ENCODE data around the gene LAMA2. TPM values are rescaled to one million over a fixed set of nuclear protein-coding genes. Genes with fewer than 3 reads are reported as not detected.
A peak's percentile ranks its signal among the peaks of the same experiment; 100 is the strongest.
"Not testable (repeated sequence)": the region's sequence is repeated elsewhere in the genome, so short reads cannot be mapped to it uniquely, and the experiment has no call there.

The LAMA2 gene
- total RNA-seq, 1 experiment from 2014 or later = 17.6 TPM

GRCh38 chr6:129162605-129163004 is 279.7 kb downstream of the LAMA2 start:
- no peak overlapping the region for H3K27ac ChIP-seq
- H3K4me1 ChIP-seq = no peaks in the 10 kb centered on the region
- no peaks in the 10 kb centered on the region for H3K9me3 ChIP-seq (replicated peaks)
- no peak overlapping the region for H3K4me3 ChIP-seq
- H3K27me3 ChIP-seq = no peaks in the 10 kb centered on the region
- DNase-seq = no peak
- H3K36me3 ChIP-seq = no peaks in the 10 kb centered on the region

DNA sequence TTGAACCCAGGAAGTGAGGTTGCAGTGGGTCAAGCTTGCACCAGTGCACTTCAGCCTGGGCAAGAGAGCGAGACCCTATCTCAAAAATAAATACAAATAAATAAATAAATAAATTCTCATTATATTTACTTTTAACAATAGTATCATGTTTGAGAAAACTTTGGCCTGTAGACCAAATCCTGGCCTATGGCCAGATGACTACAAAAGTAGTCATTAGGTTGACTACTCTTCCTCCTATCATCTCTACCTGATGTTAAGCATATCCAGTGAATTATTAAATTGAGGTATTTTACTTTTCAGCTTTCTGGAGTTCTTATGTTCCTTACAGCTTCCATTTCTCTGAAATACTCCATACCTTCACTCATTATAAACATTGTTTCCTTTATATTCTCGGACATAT is 280.6 kb downstream of the LAMA2 start:
- no peak for DNase-seq
- H3K4me3 ChIP-seq = no peak overlapping the region
- H3K4me1 ChIP-seq = no peaks in the 10 kb centered on the region
- H3K9me3 ChIP-seq (replicated peaks) = no peaks in the 10 kb centered on the region
- H3K27ac ChIP-seq = no peak overlapping the region
- no peaks in the 10 kb centered on the region for H3K36me3 ChIP-seq
- H3K27me3 ChIP-seq = no peaks in the 10 kb centered on the region

DNA sequence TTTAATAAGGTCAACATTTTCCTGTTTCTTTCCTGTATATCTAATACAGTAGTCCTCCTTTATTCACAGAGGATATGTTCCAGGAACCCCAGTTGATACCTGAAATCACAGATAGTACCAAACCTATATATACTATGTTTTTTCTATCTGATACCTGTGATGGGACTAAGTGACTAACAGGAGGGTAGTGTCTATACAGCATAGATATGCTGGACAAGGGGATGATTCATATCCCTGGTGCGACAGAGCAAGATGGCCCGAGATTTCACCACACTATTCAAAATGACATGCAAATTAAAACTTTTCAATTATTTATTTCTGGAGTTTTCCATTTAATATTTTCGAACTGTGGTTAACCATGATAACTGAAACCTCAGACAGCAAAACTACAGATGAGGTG is 281.1 kb downstream of the LAMA2 start:
- no peaks in the 10 kb centered on the region for H3K9me3 ChIP-seq (replicated peaks)
- no peaks in the 10 kb centered on the region for H3K27me3 ChIP-seq
- DNase-seq = no peak
- H3K4me3 ChIP-seq = no peak overlapping the region
- H3K4me1 ChIP-seq = no peaks in the 10 kb centered on the region
- H3K36me3 ChIP-seq = no peaks in the 10 kb centered on the region
- H3K27ac ChIP-seq = no peak overlapping the region

- not testable (repeated sequence) for H3K36me3 ChIP-seq; H3K27ac ChIP-seq; H3K27me3 ChIP-seq; DNase-seq; H3K4me3 ChIP-seq; H3K9me3 ChIP-seq (replicated peaks); H3K4me1 ChIP-seq
Observed at GRCh38 chr6:129172279-129172995, 289.5 kb downstream of the LAMA2 start.

DNA sequence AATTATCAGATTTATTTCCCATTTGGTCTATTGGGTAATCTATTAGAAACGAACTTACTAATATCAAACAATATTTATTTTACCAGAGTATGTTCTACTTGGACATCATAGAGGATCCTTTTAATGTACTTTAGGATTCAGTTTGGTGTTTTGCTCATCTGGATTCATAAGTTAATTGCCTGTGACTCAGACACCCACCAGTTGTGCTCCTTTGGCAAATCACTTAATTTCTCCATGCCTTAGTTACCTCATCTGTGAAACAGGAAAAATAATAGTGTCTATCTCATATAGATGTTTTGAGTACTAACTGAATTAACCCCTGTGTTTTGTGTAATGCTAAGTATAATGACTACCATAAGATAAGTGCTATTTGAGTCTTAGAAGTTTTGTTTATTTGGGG is 292.1 kb downstream of the LAMA2 start:
- DNase-seq = no peak
- no peak overlapping the region for H3K27ac ChIP-seq

DNA sequence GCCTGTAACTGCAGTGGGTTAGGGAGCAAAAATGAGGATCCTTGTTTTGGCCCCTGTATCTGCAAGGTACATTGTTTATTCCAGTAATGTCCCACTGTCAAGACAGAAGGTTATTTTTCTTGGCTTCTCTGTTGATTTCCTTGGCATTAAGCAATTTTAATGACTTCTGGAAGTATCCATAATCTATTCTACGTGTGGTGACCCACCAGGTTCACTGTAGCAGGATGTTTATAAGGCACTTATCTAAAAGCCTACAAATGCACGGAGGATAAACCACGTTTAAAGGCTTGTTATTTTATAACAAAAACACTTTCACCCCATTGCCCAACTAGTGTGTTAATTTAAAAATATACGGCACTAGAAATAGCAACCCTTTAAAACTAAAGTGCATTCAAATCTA is 294.9 kb downstream of the LAMA2 start:
- no peaks in the 10 kb centered on the region for H3K36me3 ChIP-seq
- no peak overlapping the region for H3K27ac ChIP-seq
- H3K4me3 ChIP-seq = no peak overlapping the region
- no peak for DNase-seq
- H3K4me1 ChIP-seq = no peaks in the 10 kb centered on the region
- H3K27me3 ChIP-seq = no peaks in the 10 kb centered on the region
- no peaks in the 10 kb centered on the region for H3K9me3 ChIP-seq (replicated peaks)

More for the DNA sequence above, 292.1 kb downstream of the LAMA2 start:
- no peaks in the 10 kb centered on the region for H3K9me3 ChIP-seq (replicated peaks)
- no peak overlapping the region for H3K4me3 ChIP-seq
- H3K36me3 ChIP-seq = no peaks in the 10 kb centered on the region
- no peaks in the 10 kb centered on the region for H3K4me1 ChIP-seq
- no peaks in the 10 kb centered on the region for H3K27me3 ChIP-seq

DNA sequence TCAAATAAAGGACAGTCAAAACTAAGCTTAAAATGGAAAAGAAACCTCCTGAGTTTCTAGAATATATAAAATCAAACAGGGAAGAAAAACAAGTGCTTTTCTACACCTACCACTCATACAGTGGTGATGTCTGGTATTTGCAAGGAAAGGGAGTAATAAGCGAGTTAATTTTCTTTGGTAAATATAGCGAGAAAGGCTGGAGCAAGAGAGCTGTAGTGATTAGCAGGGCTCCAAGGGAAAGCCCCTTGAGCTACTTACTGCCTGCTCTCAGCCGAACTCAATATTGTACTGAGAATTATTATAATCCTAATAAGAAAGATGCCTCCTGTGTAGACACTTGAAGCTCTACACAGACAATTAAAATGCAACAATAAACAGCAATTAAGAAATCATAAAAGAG is 296.3 kb downstream of the LAMA2 start:
- DNase-seq = no peak
- Histone ChIP-seq H3K4me3 (no peak overlapping the region), H3K36me3 (no peaks in the 10 kb centered on the region), H3K9me3 (replicated peaks) (no peaks in the 10 kb centered on the region), H3K27ac (no peak overlapping the region), H3K27me3 (no peaks in the 10 kb centered on the region), H3K4me1 (no peaks in the 10 kb centered on the region)

DNA sequence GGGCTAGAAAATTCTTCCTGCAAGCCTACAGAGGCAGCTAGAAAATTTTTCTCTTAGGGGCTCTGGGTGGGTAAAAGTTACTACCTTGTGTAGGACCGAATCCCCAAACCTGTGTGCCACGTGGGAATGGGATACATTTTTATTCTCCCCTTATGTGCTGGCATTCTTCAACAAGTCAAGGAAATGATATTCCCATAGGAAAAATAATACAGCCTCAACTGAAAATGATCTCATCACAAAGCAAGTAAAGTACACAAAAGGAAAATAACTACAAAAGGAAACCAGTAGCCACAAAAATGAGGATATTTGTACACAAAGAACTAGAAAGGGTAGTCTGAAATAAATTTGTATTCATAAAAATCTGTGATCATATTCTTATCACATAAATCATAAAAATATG is 298.1 kb downstream of the LAMA2 start:
- H3K4me1 ChIP-seq = no peaks in the 10 kb centered on the region
- H3K4me3 ChIP-seq = no peak overlapping the region
- H3K27me3 ChIP-seq = no peaks in the 10 kb centered on the region
- H3K9me3 ChIP-seq (replicated peaks) = no peaks in the 10 kb centered on the region
- DNase-seq = no peak
- H3K27ac ChIP-seq = no peak overlapping the region
- H3K36me3 ChIP-seq = no peaks in the 10 kb centered on the region; the same call in 1 of the 2 replicates

DNA sequence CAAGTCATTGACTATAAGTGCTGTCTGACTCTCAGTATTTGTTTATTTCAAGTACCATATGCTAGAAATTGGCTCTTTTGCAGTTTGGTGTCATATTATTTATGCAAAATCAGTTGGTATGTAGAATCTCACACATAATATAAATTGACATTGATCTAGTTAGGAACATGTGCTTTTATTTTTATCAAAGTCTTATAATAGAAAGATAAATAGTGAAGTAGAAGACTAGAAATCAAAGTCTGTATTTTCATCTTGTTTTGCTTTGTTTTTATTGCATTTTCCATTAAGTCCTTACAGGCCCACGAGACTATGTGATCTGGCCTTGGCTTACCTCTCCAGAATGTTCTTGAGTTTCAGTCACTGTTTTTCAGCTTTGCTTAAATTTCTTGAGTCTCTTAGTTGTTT is 300.3 kb downstream of the LAMA2 start:
- peaks cover 9% of the 10 kb centered on the region for H3K4me1 ChIP-seq
- H3K4me3 ChIP-seq = no peak overlapping the region
- no peaks in the 10 kb centered on the region for H3K27me3 ChIP-seq
- no peaks in the 10 kb centered on the region for H3K9me3 ChIP-seq (replicated peaks)
- no peak overlapping the region for H3K27ac ChIP-seq
- DNase-seq = no peak
- H3K36me3 ChIP-seq = no peaks in the 10 kb centered on the region; the same call in 1 of the 2 replicates

DNA sequence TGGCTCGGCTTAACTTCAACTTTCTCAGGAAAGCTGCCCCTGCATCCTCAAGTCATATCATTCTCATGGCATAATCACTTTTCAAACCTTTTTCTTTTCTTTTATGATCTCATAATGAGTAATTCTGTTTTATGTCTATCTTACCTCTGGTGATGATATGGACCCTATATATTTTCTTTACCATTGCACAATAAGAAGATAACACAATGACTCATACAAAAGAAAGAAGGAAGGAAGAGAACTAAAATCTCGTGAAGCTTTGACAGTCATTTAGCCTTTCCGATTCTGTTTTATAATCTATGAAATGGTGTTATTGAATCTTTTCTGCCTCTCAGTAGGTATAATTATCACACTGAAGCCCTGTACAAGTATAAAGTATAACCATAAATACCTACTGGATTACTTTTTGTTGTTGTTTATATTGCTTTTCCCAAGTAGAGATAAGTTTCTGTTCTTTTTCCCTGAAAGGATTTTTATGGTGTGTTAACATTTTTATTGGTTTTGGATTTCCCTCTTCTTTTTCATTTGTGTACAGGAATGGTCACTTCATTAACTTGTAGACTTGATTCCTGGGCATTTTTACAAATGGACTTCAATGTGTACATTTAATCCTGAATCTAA is 300.9 kb downstream of the LAMA2 start:
- no peak for DNase-seq
- H3K4me1 ChIP-seq = peaks cover 9% of the 10 kb centered on the region
- no peak overlapping the region for H3K27ac ChIP-seq

DNA sequence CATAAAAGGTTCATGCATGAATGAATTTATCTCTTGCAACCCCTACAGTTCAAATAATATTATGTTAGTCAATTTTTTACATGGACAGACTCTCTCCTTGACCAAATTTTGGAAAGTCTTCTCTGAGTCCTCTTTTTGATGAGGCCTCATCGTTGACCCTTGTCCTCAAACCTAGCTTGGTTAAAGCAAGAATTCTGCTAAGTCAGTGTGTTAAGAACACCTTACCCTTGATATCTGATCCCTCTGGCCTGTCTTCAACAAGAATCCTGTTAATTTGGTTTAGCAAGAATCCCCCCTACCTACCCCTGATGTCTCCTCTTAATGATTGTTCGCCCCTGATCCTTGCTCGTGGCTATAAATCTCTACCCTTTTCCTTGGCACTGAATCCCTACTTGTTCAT is 301.4 kb downstream of the LAMA2 start:
- H3K36me3 ChIP-seq = no peaks in the 10 kb centered on the region; the same call in 1 of the 2 replicates
- H3K4me3 ChIP-seq = no peak overlapping the region
- no peak for DNase-seq
- H3K27ac ChIP-seq = no peak overlapping the region
- H3K9me3 ChIP-seq (replicated peaks) = no peaks in the 10 kb centered on the region
- H3K4me1 ChIP-seq = peaks cover 9% of the 10 kb centered on the region
- no peaks in the 10 kb centered on the region for H3K27me3 ChIP-seq

More for the DNA sequence above, 300.9 kb downstream of the LAMA2 start:
- no peaks in the 10 kb centered on the region; the same call in 1 of the 2 replicates for H3K36me3 ChIP-seq
- H3K27me3 ChIP-seq = no peaks in the 10 kb centered on the region
- no peaks in the 10 kb centered on the region for H3K9me3 ChIP-seq (replicated peaks)
- no peak overlapping the region for H3K4me3 ChIP-seq

DNA sequence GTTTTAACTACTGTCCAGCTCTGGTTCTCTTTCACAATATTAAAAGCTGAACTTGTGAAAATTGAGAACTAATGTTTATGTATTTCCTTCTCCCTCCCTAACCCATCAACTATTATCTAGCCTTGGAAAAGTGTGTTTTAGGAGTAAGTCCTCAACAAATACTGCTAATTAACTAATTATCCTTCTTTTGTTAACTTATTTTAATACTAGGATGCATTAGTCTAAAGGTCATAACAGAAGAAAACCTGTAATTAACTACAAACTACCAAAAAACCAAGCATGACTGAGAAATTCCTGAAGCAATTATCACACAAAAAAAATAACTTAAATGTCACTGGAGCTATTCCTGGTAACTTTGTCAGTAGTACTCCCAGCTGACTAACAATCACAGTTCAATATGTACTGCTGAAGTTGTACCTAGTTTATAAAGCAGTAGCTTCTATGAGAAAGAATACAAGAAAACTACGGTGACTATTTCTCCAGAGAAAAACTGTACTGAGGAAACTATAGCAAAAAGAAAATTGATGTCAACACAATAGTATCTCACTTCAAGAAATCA is 301.9 kb downstream of the LAMA2 start:
- Histone ChIP-seq H3K27ac (no peak overlapping the region), H3K27me3 (no peaks in the 10 kb centered on the region), H3K36me3 (no peaks in the 10 kb centered on the region; the same call in 1 of the 2 replicates), H3K4me1 (peaks cover 9% of the 10 kb centered on the region), H3K9me3 (replicated peaks) (no peaks in the 10 kb centered on the region), H3K4me3 (no peak overlapping the region)
- no peak for DNase-seq

GRCh38 chr6:129186988-129187387 is 304.1 kb downstream of the LAMA2 start:
- Histone ChIP-seq H3K4me1 (peaks cover 9% of the 10 kb centered on the region), H3K27me3 (no peaks in the 10 kb centered on the region), H3K36me3 (no peaks in the 10 kb centered on the region; the same call in 1 of the 2 replicates), H3K4me3 (no peak overlapping the region), H3K9me3 (replicated peaks) (no peaks in the 10 kb centered on the region), H3K27ac (no peak overlapping the region)
- DNase-seq = peak; percentile 2 to 48

DNA sequence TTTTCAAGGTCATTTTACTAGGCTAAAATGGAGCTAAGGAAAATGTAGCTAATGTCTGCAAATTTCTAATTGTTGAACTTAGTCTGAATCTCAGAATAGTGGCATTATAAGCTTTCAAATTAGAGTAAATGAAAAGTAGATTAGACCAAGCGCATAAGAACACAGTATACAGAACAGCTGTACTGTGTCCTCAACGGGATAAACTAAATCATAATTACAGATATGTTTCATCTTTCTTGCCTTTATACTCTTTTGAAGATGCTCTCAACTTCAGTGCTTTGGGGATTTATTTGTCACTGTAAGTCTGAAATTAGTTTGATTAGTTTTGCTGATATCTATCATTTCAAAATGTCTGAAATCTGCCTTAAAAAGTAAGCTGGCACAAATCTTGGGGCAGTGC is 305.4 kb downstream of the LAMA2 start:
- Histone ChIP-seq H3K27ac (no peak overlapping the region), H3K9me3 (replicated peaks) (no peaks in the 10 kb centered on the region), H3K4me1 (peaks cover 9% of the 10 kb centered on the region), H3K4me3 (no peak overlapping the region), H3K27me3 (no peaks in the 10 kb centered on the region), H3K36me3 (no peaks in the 10 kb centered on the region; the same call in 1 of the 2 replicates)
- DNase-seq = no peak

GRCh38 chr6:129188795-129189194 is 305.9 kb downstream of the LAMA2 start:
- no peaks in the 10 kb centered on the region for H3K9me3 ChIP-seq (replicated peaks)
- H3K36me3 ChIP-seq = no peaks in the 10 kb centered on the region; the same call in 1 of the 2 replicates
- H3K4me3 ChIP-seq = no peak overlapping the region
- peaks cover 9% of the 10 kb centered on the region for H3K4me1 ChIP-seq
- H3K27me3 ChIP-seq = no peaks in the 10 kb centered on the region
- H3K27ac ChIP-seq = no peak overlapping the region
- no peak for DNase-seq
